ENCODE results near the gene LSM2. TPM values are rescaled to one million over a fixed set of nuclear protein-coding genes. Genes with fewer than 3 reads are reported as not detected.

Gene LSM2
- total and polyA plus RNA-seq, 9 of the 15 experiments (the other 6 are each of a cell fraction or from before 2014, with no cell fraction given): 154 to 407 (median 223) TPM

GRCh38 chr6:31817929-31818511, 11.3 kb upstream of the LSM2 start (continued):
- TF ChIP-seq FOXO4 (CRISPR knock-in tag; IDR thresholded peaks at IDR 0.05): peak; percentile 79; the same call in 1 of the 2 replicates
- 0 out of 2 replicates have a peak, but pooled peaks have one; percentile 42 for TF ChIP-seq KAT7 (CRISPR knock-in tag; IDR thresholded peaks at IDR 0.05; ENCODE audit: borderline replicate concordance)
- TF ChIP-seq HEY1 (CRISPR knock-in tag; IDR thresholded peaks at IDR 0.05; ENCODE audit: borderline replicate concordance): peak; percentile 64
- TF ChIP-seq TCF15 (CRISPR knock-in tag; IDR thresholded peaks at IDR 0.05): peak; percentile 4; the same call in 1 of the 2 replicates
- peak; percentile 6; the same call in 1 of the 2 replicates for TF ChIP-seq ZNF239 (CRISPR knock-in tag; IDR thresholded peaks at IDR 0.05)
- peak; percentile 52; the same call in 1 of the 2 replicates for TF ChIP-seq NKRF (IDR thresholded peaks at IDR 0.05; ENCODE audit: borderline replicate concordance)
- TF ChIP-seq SMARCC2 (IDR thresholded peaks at IDR 0.05; ENCODE audit: low read depth): 0 out of 2 replicates have a peak, but pooled peaks have one; percentile 19
- peak; percentile 24; the same call in 1 of the 2 replicates for TF ChIP-seq USF1 (CRISPR knock-in tag; IDR thresholded peaks at IDR 0.05)
- peak; percentile 76; the same call in 1 of the 2 replicates for TF ChIP-seq SMARCA5 (IDR thresholded peaks at IDR 0.05)
- TF ChIP-seq HDAC1 (IDR thresholded peaks at IDR 0.05): 0 out of 4 replicates have a peak, but pooled peaks of 1 of the 2 experiments have one; percentile 56
- TF ChIP-seq ZBTB1 (CRISPR knock-in tag; IDR thresholded peaks at IDR 0.05; ENCODE audit: borderline replicate concordance, low read depth): peak; percentile 43; the same call in 1 of the 2 replicates
